Measurements from ENCODE around the gene NAT8L. TPM values are rescaled to one million over a fixed set of nuclear protein-coding genes. Genes with fewer than 3 reads are reported as not detected.

NAT8L gene
- polyA plus RNA-seq, 1 donor from 2014 or later, result 12.6 TPM

DNA sequence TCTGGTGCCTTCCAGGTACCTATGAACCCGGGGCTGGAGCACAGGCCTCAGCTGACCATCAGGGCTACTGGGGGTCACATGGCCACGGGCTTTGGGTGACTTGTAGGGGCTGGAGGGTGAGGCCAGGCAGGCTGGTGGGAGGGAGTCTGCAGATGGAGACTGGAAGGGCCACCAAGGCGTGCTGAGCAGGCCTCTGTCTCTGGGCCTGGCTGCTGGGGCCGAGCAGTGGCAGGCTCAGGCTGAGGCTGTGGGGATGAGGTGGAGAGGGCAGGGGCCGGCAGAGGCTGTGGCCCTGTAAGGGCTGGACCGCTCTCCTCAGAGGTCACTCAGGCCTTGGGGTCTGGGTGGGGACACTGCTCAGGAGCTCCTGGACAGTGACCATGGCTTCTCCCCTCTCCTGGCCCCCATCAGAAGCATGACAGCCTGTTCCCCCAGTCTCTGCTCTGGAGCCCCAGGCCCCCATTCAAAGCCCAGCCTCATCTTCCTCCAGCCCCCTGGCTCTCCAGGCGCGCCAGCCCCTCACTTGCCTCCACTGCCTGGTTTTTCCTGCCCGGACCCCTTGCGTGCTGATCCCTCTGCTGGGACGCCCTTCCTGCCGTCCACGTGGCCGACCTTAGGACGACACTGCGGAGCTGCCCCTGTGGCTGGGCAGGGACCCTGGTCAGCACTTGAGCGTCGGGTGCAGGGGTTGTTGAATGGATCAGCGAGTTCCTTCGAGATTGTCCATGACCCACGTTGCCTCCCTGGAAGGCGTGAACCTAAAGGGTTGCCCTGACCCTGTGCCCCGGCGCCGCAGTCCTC is 11.1 kb upstream of the NAT8L start:
- Histone ChIP-seq H3F3A (ENCODE audit: insufficient read depth, low read length, poor library complexity, severe bottlenecking) (no peaks in the 10 kb centered on the region), H3K9me3 (ENCODE audit: low read length) (no peaks in the 10 kb centered on the region), H3K9ac (ENCODE audit: low read length) (no peak overlapping the region), H3K27me3 (ENCODE audit: insufficient read depth, low read depth, low read length) (no peaks in the 10 kb centered on the region), H3K4me3 (ENCODE audit: low read length) (no peak overlapping the region), H2AFZ (ENCODE audit: low read depth, low read length) (no peak overlapping the region), H3K27ac (ENCODE audit: low read length) (no peak overlapping the region), H3K79me2 (replicated peaks; ENCODE audit: insufficient read depth, low read length) (peaks cover 6% of the 10 kb centered on the region), H3K4me2 (ENCODE audit: low read length) (no peak overlapping the region), H4K20me1 (ENCODE audit: insufficient read depth) (no peaks in the 10 kb centered on the region), H3K36me3 (ENCODE audit: insufficient read depth, low read length) (no peaks in the 10 kb centered on the region), H3K9me2 (ENCODE audit: insufficient read depth, low read length) (no peaks in the 10 kb centered on the region)
- TF ChIP-seq EP300 (conservative IDR thresholded peaks at IDR 0.05; ENCODE audit: poor library complexity, severe bottlenecking) (no peak), TAF1 (IDR thresholded peaks at IDR 0.05; ENCODE audit: low read depth) (no peak), SMC3 (conservative IDR thresholded peaks at IDR 0.05; ENCODE audit: poor library complexity) (no peak), MXI1 (conservative IDR thresholded peaks at IDR 0.05; ENCODE audit: poor library complexity, severe bottlenecking) (no peak), RAD21 (conservative IDR thresholded peaks at IDR 0.05) (no peak), POLR2AphosphoS5 (IDR thresholded peaks at IDR 0.05) (no peak), EZH2 (IDR thresholded peaks at IDR 0.05; ENCODE audit: borderline replicate concordance, insufficient read depth, low read length, poor library complexity, severe bottlenecking) (no peak)
- TF ChIP-seq, protein P1, sequence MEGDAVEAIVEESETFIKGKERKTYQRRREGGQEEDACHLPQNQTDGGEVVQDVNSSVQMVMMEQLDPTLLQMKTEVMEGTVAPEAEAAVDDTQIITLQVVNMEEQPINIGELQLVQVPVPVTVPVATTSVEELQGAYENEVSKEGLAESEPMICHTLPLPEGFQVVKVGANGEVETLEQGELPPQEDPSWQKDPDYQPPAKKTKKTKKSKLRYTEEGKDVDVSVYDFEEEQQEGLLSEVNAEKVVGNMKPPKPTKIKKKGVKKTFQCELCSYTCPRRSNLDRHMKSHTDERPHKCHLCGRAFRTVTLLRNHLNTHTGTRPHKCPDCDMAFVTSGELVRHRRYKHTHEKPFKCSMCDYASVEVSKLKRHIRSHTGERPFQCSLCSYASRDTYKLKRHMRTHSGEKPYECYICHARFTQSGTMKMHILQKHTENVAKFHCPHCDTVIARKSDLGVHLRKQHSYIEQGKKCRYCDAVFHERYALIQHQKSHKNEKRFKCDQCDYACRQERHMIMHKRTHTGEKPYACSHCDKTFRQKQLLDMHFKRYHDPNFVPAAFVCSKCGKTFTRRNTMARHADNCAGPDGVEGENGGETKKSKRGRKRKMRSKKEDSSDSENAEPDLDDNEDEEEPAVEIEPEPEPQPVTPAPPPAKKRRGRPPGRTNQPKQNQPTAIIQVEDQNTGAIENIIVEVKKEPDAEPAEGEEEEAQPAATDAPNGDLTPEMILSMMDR (IDR thresholded peaks at IDR 0.05; ENCODE audit: poor library complexity, severe bottlenecking), result no peak
- TF ChIP-seq, protein P2, sequence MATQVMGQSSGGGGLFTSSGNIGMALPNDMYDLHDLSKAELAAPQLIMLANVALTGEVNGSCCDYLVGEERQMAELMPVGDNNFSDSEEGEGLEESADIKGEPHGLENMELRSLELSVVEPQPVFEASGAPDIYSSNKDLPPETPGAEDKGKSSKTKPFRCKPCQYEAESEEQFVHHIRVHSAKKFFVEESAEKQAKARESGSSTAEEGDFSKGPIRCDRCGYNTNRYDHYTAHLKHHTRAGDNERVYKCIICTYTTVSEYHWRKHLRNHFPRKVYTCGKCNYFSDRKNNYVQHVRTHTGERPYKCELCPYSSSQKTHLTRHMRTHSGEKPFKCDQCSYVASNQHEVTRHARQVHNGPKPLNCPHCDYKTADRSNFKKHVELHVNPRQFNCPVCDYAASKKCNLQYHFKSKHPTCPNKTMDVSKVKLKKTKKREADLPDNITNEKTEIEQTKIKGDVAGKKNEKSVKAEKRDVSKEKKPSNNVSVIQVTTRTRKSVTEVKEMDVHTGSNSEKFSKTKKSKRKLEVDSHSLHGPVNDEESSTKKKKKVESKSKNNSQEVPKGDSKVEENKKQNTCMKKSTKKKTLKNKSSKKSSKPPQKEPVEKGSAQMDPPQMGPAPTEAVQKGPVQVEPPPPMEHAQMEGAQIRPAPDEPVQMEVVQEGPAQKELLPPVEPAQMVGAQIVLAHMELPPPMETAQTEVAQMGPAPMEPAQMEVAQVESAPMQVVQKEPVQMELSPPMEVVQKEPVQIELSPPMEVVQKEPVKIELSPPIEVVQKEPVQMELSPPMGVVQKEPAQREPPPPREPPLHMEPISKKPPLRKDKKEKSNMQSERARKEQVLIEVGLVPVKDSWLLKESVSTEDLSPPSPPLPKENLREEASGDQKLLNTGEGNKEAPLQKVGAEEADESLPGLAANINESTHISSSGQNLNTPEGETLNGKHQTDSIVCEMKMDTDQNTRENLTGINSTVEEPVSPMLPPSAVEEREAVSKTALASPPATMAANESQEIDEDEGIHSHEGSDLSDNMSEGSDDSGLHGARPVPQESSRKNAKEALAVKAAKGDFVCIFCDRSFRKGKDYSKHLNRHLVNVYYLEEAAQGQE (IDR thresholded peaks at IDR 0.05; ENCODE audit: borderline replicate concordance), result no peak

DNA sequence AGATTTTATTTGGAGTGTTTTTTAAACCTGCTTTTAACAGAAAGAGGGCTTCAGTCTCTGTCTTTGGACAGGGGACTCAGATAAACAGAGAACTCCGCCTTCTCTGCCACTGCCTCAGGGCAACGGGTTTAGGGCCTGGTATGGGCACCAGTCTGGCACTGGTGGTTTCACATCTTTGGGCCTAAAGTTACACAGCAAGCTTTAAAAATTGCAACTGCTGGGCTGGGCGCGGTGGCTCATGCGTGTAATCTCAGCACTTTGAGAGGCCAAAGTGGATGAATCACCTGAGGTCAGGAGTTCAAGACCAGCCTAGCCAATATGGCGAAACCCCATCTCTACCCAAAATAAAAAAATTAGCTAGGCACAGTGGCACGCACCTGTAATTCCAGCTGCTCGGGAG is 10.3 kb upstream of the NAT8L start:
- Histone ChIP-seq H3K27ac (ENCODE audit: low read length) (no peak overlapping the region), H3K4me3 (ENCODE audit: low read length) (no peak overlapping the region), H3K27me3 (ENCODE audit: insufficient read depth, low read depth, low read length) (no peaks in the 10 kb centered on the region), H3K79me2 (replicated peaks; ENCODE audit: insufficient read depth, low read length) (no peaks in the 10 kb centered on the region), H3K36me3 (ENCODE audit: insufficient read depth, low read length) (no peaks in the 10 kb centered on the region), H3K9ac (ENCODE audit: low read length) (no peak overlapping the region), H3K9me2 (ENCODE audit: insufficient read depth, low read length) (no peaks in the 10 kb centered on the region), H3K4me2 (ENCODE audit: low read length) (no peak overlapping the region), H3K9me3 (ENCODE audit: low read length) (no peaks in the 10 kb centered on the region), H2AFZ (ENCODE audit: low read depth, low read length) (no peak overlapping the region), H3F3A (ENCODE audit: insufficient read depth, low read length, poor library complexity, severe bottlenecking) (no peaks in the 10 kb centered on the region), H4K20me1 (ENCODE audit: insufficient read depth) (no peaks in the 10 kb centered on the region)
- no peak for TF ChIP-seq POLR2AphosphoS5 (IDR thresholded peaks at IDR 0.05)
- no peak for TF ChIP-seq SMC3 (conservative IDR thresholded peaks at IDR 0.05; ENCODE audit: poor library complexity)
- TF ChIP-seq EP300 (conservative IDR thresholded peaks at IDR 0.05; ENCODE audit: poor library complexity, severe bottlenecking), result no peak
- TF ChIP-seq, protein P1 (IDR thresholded peaks at IDR 0.05; ENCODE audit: poor library complexity, severe bottlenecking), result no peak
- TF ChIP-seq TAF1 (IDR thresholded peaks at IDR 0.05; ENCODE audit: low read depth), result no peak
- TF ChIP-seq EZH2 (IDR thresholded peaks at IDR 0.05; ENCODE audit: borderline replicate concordance, insufficient read depth, low read length, poor library complexity, severe bottlenecking), result no peak

Data from neural cell (in vitro differentiated cells).